ENCODE measurements around the gene KMT2D.

The KMT2D gene

DNA sequence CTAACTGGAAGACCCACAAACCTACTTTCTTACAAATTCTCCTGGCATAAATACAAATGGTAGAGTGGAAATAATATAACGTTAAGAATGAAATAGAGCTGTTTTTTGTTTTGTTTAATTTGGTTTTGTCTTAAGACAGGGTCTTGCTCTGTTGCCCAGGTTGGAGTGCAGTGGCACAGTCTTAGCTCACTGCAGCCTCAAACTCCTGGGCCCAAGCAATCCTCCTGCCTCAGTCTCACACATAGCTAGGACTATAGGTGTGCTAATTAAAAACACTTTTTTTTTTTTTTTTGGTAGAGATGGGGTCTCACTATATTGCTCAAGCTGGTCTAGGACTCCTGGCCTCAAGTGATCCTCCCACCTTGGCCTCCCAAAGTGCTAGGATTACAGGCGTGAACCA, 38.1 kb upstream of the KMT2D start:
- H3K4me3 ChIP-seq (ENCODE audit: control insufficient read depth, low read depth, low read length) = no peak overlapping the region
- TF ChIP-seq, protein P1, sequence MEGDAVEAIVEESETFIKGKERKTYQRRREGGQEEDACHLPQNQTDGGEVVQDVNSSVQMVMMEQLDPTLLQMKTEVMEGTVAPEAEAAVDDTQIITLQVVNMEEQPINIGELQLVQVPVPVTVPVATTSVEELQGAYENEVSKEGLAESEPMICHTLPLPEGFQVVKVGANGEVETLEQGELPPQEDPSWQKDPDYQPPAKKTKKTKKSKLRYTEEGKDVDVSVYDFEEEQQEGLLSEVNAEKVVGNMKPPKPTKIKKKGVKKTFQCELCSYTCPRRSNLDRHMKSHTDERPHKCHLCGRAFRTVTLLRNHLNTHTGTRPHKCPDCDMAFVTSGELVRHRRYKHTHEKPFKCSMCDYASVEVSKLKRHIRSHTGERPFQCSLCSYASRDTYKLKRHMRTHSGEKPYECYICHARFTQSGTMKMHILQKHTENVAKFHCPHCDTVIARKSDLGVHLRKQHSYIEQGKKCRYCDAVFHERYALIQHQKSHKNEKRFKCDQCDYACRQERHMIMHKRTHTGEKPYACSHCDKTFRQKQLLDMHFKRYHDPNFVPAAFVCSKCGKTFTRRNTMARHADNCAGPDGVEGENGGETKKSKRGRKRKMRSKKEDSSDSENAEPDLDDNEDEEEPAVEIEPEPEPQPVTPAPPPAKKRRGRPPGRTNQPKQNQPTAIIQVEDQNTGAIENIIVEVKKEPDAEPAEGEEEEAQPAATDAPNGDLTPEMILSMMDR (IDR thresholded peaks at IDR 0.05; ENCODE audit: control insufficient read depth, insufficient read depth, low read depth, low read length, missing control alignments) = no peak
- no peak for DNase-seq (ENCODE audit: low read depth)

DNA sequence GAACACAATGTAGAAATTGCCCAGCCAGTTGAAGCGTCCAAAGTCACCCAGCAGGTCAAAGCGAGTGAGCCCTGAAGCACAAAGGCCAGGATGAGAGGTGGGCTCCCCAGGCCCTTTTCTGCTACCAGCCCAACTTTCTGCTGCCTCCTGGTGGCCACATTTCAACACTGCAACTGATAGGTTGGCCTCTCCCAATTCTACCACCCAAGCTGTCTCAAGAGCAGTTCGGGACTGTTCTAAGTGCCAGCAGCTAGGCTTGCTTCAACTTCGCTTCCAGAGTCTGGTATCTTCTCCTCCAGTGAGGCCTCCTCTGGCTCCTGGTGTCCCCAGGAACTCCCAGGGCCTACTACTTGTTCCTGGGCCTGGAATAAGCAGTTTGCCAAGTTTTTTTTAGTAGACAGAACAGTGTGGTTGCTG, 37.4 kb upstream of the KMT2D start:
- TF ChIP-seq, protein P1 (IDR thresholded peaks at IDR 0.05; ENCODE audit: control insufficient read depth, insufficient read depth, low read depth, low read length, missing control alignments) = peak; percentile 85

DNA sequence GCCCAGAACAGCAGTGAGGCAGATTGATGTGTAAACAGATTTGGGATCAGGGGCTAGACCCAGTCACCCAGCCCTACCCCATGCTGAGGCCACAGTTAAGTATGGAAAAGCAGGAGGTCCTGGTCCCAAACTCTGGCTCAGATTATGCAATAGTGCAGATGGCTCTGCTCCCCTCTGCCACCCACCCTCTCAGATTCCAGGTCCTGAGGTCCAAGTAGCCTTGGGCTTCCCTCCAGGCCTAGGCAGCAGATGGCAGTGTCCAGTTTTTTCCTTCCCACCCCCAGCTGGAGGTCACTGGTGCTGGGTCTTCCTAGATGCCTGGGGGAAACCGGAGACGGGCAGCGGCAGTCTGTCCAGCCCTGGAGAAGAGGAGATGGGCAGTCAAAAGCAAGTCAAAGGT, 36.8 kb upstream of the KMT2D start:
- no peak overlapping the region for H3K4me3 ChIP-seq (ENCODE audit: control insufficient read depth, low read depth, low read length)
- TF ChIP-seq, protein P1 (IDR thresholded peaks at IDR 0.05; ENCODE audit: control insufficient read depth, insufficient read depth, low read depth, low read length, missing control alignments) = no peak
- DNase-seq (ENCODE audit: low read depth) = no peak

More for the DNA sequence above, 37.4 kb upstream of the KMT2D start:
- DNase-seq (ENCODE audit: low read depth) = no peak
- H3K4me3 ChIP-seq (ENCODE audit: control insufficient read depth, low read depth, low read length) = no peak overlapping the region

DNA sequence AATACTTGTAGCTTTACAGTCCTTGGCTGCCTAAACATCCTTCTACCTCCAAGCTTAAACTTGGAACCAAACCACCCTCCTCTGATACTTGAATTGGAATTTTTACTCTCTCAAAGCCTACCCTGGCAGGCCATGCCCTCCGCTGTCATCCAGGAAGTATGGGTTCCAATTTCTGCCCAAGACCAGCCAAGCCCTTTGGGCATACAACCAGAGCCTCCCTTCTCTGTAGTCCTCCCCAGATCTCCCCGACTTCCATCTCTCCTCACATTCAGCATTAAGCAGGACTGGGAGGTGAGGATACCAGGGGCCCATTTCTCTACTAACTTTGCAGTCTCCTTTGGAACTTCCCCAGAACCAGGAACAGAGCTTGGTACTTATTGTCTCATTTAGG, 34.4 kb upstream of the KMT2D start:
- TF ChIP-seq, protein P1 (IDR thresholded peaks at IDR 0.05; ENCODE audit: control insufficient read depth, insufficient read depth, low read depth, low read length, missing control alignments) = no peak
- H3K4me3 ChIP-seq (ENCODE audit: control insufficient read depth, low read depth, low read length) = no peak overlapping the region
- DNase-seq (ENCODE audit: low read depth) = no peak

DNA sequence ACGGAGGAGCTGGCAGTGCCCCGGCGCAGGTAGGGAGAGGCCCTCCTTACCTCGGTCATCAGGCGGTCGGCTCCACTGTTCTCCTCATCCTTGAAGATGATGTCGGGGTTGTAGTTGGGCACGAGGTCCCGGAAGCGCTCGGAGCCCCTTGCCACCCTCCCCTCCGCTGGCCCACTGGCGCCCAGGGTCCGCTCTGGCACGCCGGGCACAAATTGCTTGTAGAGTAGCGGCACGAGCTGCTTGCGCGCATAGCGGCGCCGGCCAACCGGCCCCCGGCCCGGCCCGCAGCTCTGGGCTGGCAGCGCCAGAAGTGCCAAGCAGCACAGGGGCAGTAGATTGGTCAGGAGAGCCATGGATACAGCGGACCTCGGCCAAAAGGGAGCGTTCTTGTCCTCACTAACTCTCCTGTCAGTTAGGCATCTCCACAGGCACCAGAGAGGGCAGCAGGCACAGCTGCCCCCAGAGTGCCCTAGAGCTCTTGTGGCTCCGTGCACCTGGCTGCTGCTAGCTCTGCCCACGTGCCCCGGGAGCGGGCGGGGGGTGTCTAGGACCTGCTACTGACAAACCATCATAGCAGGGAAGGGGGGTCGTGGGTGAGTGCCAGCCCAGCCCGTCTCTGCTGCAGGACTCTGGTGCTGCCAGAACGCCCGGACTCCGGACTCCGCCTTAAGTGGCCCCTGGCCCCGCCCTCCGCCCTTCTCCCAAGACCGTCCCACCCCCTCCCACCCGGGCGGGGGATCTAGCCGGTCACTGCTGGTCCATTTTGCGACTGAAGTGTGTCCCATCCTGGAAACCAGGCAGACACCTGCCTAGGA, 33.8 kb upstream of the KMT2D start, which contains the start of gene DHH:
Gene DHH (minus strand): TSS at position 642 of the 815 bp plus-strand sequence. CDS start 289 bp downstream, at position 353.
- no peak for DNase-seq (ENCODE audit: low read depth)
- no peak within 1 kb of the TSS; the same call in none of the 2 replicates for H3K4me3 ChIP-seq (ENCODE audit: control insufficient read depth, low read depth, low read length)
- TF ChIP-seq, protein P1 (IDR thresholded peaks at IDR 0.05; ENCODE audit: control insufficient read depth, insufficient read depth, low read depth, low read length, missing control alignments) = no peak

DNA sequence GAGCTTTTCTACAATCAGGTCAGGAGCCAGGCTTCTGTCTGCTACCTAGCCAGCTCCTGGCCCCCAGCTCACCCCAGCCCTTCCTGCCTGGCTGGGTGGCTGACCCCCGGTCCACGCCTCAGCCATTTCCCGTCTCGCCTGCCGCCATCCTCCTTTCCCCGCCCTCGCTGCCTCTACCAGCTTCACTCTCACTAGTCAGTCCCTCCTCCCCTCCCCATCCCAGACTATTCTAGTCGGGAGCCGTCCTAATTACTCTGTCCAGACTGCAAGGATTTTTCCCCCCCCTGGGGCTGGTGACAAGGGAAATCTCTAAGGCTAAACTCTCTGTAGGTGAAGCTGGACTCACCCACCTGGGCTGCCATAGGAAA, 33.2 kb upstream of the KMT2D start:
- no peak overlapping the region; the same call in 1 of the 2 replicates for H3K4me3 ChIP-seq (ENCODE audit: control insufficient read depth, low read depth, low read length)

More for the DNA sequence above, 33.2 kb upstream of the KMT2D start:
- no peak for DNase-seq (ENCODE audit: low read depth)
- TF ChIP-seq, protein P1 (IDR thresholded peaks at IDR 0.05; ENCODE audit: control insufficient read depth, insufficient read depth, low read depth, low read length, missing control alignments) = no peak
